Mucosa of rectum (tissue), 2 donors: ENCODE measurements around the gene SLC35E4.

ENCODE experiments used
- H3K27ac ChIP-seq, 2 donors: one replicate each; pipeline ENCODE4 v1.7.0; 2013; ENCODE audit warnings: inconsistent platforms in 2 of 2, low read depth in 2 of 2, low read length in 2 of 2
- H3K27me3 ChIP-seq, 2 donors: one replicate each; pipeline ENCODE4 v1.7.0; 2013; ENCODE audit warnings: low read length in 2 of 2; ENCODE audit not compliant: control insufficient read depth in 2 of 2, insufficient read depth in 2 of 2
- H3K36me3 ChIP-seq, 2 donors: one replicate each; pipeline ENCODE4 v1.7.0; 2013; ENCODE audit warnings: low read length in 2 of 2; ENCODE audit not compliant: control insufficient read depth in 2 of 2, insufficient read depth in 2 of 2
- H3K4me1 ChIP-seq, 2 donors: one replicate each; pipeline ENCODE4 v1.7.0; 2013; ENCODE audit warnings: low read length in 2 of 2, mild to moderate bottlenecking in 1 of 2; ENCODE audit not compliant: control insufficient read depth in 2 of 2, insufficient read depth in 2 of 2
- H3K4me3 ChIP-seq, 2 donors: one replicate each; pipeline ENCODE4 v1.7.0; 2013; ENCODE audit warnings: low read length in 2 of 2
- H3K9ac ChIP-seq, 2 donors: one replicate each; pipeline ENCODE4 v1.7.0; 2013; ENCODE audit warnings: low read length in 2 of 2, low read depth in 1 of 2, mild to moderate bottlenecking in 1 of 2
- H3K9me3 ChIP-seq, 2 donors: one replicate each; pipeline ENCODE4 v1.7.0; 2013; ENCODE audit warnings: low read length in 2 of 2; ENCODE audit not compliant: control insufficient read depth in 2 of 2
- donor health status: healthy.
- donor health status: Normal muscosa, but diverticular disease.

SLC35E4 gene

DNA sequence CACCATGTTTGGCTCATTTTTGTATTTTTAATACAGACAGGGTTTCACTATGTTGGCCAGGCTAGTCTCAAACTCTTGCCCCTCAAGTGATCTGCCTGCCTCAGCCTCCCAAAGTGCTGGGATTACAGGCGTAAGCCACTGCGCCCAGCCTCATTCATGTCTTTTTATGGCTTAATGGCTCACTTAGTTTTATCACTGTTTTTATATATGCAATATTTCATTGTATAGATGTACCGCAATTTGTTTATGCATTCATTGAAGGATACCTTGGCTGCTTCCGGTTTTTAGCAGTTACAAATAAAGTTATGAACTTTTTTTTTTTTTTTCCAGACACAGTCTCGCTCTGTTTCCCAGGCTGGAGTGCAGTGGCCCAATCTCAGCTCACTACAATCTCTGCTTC, 34.1 kb upstream of the SLC35E4 start:
- Histone ChIP-seq H3K36me3 (no peaks in the 10 kb centered on the region), H3K4me1 (peaks cover 15 to 19% of the 10 kb centered on the region in 2 donors), H3K27ac (no peak overlapping the region), H3K9ac (no peak overlapping the region), H3K27me3 (no peaks in the 10 kb centered on the region), H3K9me3 (no peaks in the 10 kb centered on the region), H3K4me3 (no peak overlapping the region)

- H3K4me3 ChIP-seq: no peak overlapping the region
- H3K27me3 ChIP-seq: no peaks in the 10 kb centered on the region
- H3K9ac ChIP-seq: no peak overlapping the region
- H3K9me3 ChIP-seq: no peaks in the 10 kb centered on the region
- H3K4me1 ChIP-seq: peaks cover 19% of the 10 kb centered on the region in 2 donors
- H3K27ac ChIP-seq: no peak overlapping the region
- no peaks in the 10 kb centered on the region for H3K36me3 ChIP-seq
These were observed 33.5 kb upstream of the SLC35E4 start for GRCh38 chr22:30602049-30602448.

- no peaks in the 10 kb centered on the region for H3K27me3 ChIP-seq
- peak overlapping the region in 1 of 2 donors; percentile 9 for H3K9ac ChIP-seq
- H3K4me3 ChIP-seq: no peak overlapping the region
- no peaks in the 10 kb centered on the region for H3K36me3 ChIP-seq
- H3K9me3 ChIP-seq: no peaks in the 10 kb centered on the region
- no peak overlapping the region for H3K27ac ChIP-seq
- peaks cover 36% of the 10 kb centered on the region in 2 donors for H3K4me1 ChIP-seq
These were observed 31.8 kb upstream of the SLC35E4 start for GRCh38 chr22:30603801-30604200.

- Histone ChIP-seq H3K27ac (no peak overlapping the region), H3K36me3 (no peaks in the 10 kb centered on the region), H3K4me3 (no peak overlapping the region), H3K9me3 (no peaks in the 10 kb centered on the region), H3K4me1 (peaks cover 42 to 45% of the 10 kb centered on the region in 2 donors), H3K9ac (no peak overlapping the region), H3K27me3 (no peaks in the 10 kb centered on the region)
These were observed 30.9 kb upstream of the SLC35E4 start for GRCh38 chr22:30604723-30605122.

- H3K27ac ChIP-seq: peak overlapping the region in 1 of 2 donors; percentile 24
- peaks cover 48% of the 10 kb centered on the region in 2 donors for H3K4me1 ChIP-seq
- peak overlapping the region; percentile 87 to 89 for H3K4me3 ChIP-seq
- no peaks in the 10 kb centered on the region for H3K36me3 ChIP-seq
- peak overlapping the region; percentile 9 to 37 for H3K9ac ChIP-seq
- H3K27me3 ChIP-seq: no peaks in the 10 kb centered on the region
- no peaks in the 10 kb centered on the region for H3K9me3 ChIP-seq
These were observed 30.0 kb upstream of the SLC35E4 start for GRCh38 chr22:30605449-30606110.

- Histone ChIP-seq H3K27ac (peak within 1 kb of the TSS; percentile 82 to 84), H3K4me1 (peaks cover 43 to 48% of the 10 kb centered on the region in 2 donors), H3K4me3 (peak within 1 kb of the TSS; percentile 87 to 89), H3K9ac (peak within 1 kb of the TSS; percentile 66 to 92), H3K9me3 (no peaks in the 10 kb centered on the region), H3K36me3 (no peaks in the 10 kb centered on the region), H3K27me3 (no peaks in the 10 kb centered on the region)
These were observed 28.9 kb upstream of the SLC35E4 start, which contains the start of gene TCN2 for GRCh38 chr22:30606455-30607299. Gene TCN2 (plus strand): TSS chr22:30607174. CDS start chr22:30607332, 158 bp downstream.

- Histone ChIP-seq H3K9ac (peak overlapping the region; percentile 66 to 92), H3K4me1 (peaks cover 43 to 48% of the 10 kb centered on the region in 2 donors), H3K4me3 (peak overlapping the region; percentile 87 to 89), H3K9me3 (no peaks in the 10 kb centered on the region), H3K36me3 (no peaks in the 10 kb centered on the region), H3K27me3 (no peaks in the 10 kb centered on the region), H3K27ac (peak overlapping the region; percentile 82 to 84)
These were observed 28.2 kb upstream of the SLC35E4 start for GRCh38 chr22:30607300-30607930.

GRCh38 chr22:30607939-30608338, 27.6 kb upstream of the SLC35E4 start:
- H3K9ac ChIP-seq: peak overlapping the region in 1 of 2 donors; percentile 92
- peak overlapping the region; percentile 17 to 87 for H3K4me3 ChIP-seq
- peak overlapping the region in 1 of 2 donors; percentile 79 for H3K27ac ChIP-seq

GRCh38 chr22:30609260-30610185, 26.1 kb upstream of the SLC35E4 start:
- H3K27me3 ChIP-seq: no peaks in the 10 kb centered on the region
- H3K27ac ChIP-seq: peak overlapping the region; percentile 69 to 79
- peaks cover 0 to 7% of the 10 kb centered on the region in 2 donors for H3K36me3 ChIP-seq
- H3K9me3 ChIP-seq: no peaks in the 10 kb centered on the region
- H3K4me3 ChIP-seq: peak overlapping the region; percentile 6 to 29
- peaks cover 40 to 44% of the 10 kb centered on the region in 2 donors for H3K4me1 ChIP-seq
- H3K9ac ChIP-seq: peak overlapping the region; percentile 43 to 46

More at GRCh38 chr22:30607939-30608338, 27.6 kb upstream of the SLC35E4 start:
- no peaks in the 10 kb centered on the region for H3K36me3 ChIP-seq
- no peaks in the 10 kb centered on the region for H3K9me3 ChIP-seq
- H3K27me3 ChIP-seq: no peaks in the 10 kb centered on the region
- H3K4me1 ChIP-seq: peaks cover 43 to 48% of the 10 kb centered on the region in 2 donors
